Stomach smooth muscle (tissue), 2 donors: ENCODE measurements around the gene TOX2.
A peak's percentile ranks its signal among the peaks of the same experiment; 100 is the strongest.

Source experiments
- H3K27ac ChIP-seq: one replicate; pipeline ENCODE4 v1.7.0; 2013; ENCODE audit warnings: mild to moderate bottlenecking, low read length, inconsistent platforms
- H3K27me3 ChIP-seq, 2 donors: one replicate each; pipeline ENCODE4 v1.7.0; 2013; ENCODE audit warnings: low read length in 2 of 2; ENCODE audit not compliant: insufficient read depth in 2 of 2, control insufficient read depth in 1 of 2
- H3K36me3 ChIP-seq, 2 donors: one replicate each; pipeline ENCODE4 v1.7.0; 2013; ENCODE audit warnings: low read length in 2 of 2; ENCODE audit not compliant: control insufficient read depth in 2 of 2, insufficient read depth in 2 of 2
- H3K4me1 ChIP-seq: one replicate; pipeline ENCODE4 v1.7.0; 2013; ENCODE audit warnings: low read length; ENCODE audit not compliant: control insufficient read depth, insufficient read depth
- H3K4me3 ChIP-seq, 2 donors: one replicate each; pipeline ENCODE4 v1.7.0; 2013; ENCODE audit warnings: low read length in 2 of 2
- H3K9ac ChIP-seq, 2 donors: one replicate each; pipeline ENCODE4 v1.7.0; 2013; ENCODE audit warnings: low read length in 2 of 2, mild to moderate bottlenecking in 1 of 2
- H3K9me3 ChIP-seq, 2 donors: one replicate each; pipeline ENCODE4 v1.7.0; 2013; ENCODE audit warnings: low read length in 2 of 2; ENCODE audit not compliant: control insufficient read depth in 2 of 2
- donor health status: healthy.
- donor health status: Pancreatic carcinoma.

TOX2 gene

GRCh38 chr20:44109951-44110361 lies 195.3 kb downstream of the TOX2 start:
- Histone ChIP-seq H3K36me3 (peaks cover 11 to 19% of the 10 kb centered on the region in 2 donors), H3K27me3 (no peaks in the 10 kb centered on the region)

DNA sequence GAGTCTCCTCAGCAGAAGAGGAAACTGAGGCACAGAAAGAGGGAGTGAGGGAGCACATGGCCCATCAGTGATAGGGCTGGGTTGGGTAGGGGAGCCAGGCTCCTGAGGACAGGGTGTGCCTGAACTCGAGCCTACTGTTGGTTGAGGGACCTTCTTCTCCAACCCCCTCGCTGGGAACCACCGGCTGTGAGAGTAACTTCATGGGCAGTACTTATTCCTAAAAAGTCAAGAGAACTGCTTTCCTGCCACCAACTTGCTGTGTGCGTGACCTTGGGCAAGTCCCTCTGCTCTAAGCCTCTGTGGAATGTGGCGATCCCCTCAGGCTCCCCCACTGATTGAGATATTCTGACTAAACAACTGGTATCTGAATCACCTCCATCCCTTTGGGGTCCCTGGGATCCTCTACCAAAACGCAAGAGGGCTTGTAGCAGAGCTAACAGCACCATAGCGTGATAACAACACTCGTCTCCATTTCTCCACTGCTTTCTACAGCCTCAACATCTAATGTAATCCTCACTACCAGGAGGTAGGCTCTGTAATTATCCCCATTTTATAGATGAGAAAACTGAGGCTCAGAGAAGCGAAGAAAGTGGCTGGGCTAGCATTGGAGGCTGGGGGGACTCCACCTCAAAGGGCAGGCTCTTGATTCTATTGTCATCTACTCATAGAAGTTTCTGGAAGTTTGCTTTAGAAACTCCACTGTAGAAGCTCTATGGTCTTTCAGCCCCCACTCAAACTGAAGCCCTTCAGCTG lies 196.3 kb downstream of the TOX2 start:
- peaks cover 7 to 8% of the 10 kb centered on the region in 2 donors for H3K9me3 ChIP-seq
- H3K4me3 ChIP-seq = no peak overlapping the region
- peak overlapping the region; percentile 62 for H3K27ac ChIP-seq
- H3K36me3 ChIP-seq = peaks cover 11 to 20% of the 10 kb centered on the region in 2 donors
- peaks cover 49% of the 10 kb centered on the region for H3K4me1 ChIP-seq
- no peak overlapping the region for H3K9ac ChIP-seq
- H3K27me3 ChIP-seq = no peaks in the 10 kb centered on the region

More at GRCh38 chr20:44109951-44110361, 195.3 kb downstream of the TOX2 start:
- H3K9ac ChIP-seq = no peak overlapping the region
- H3K4me1 ChIP-seq = peaks cover 44% of the 10 kb centered on the region
- no peak overlapping the region for H3K4me3 ChIP-seq
- H3K27ac ChIP-seq = no peak overlapping the region
- H3K9me3 ChIP-seq = peaks cover 7 to 8% of the 10 kb centered on the region in 2 donors

DNA sequence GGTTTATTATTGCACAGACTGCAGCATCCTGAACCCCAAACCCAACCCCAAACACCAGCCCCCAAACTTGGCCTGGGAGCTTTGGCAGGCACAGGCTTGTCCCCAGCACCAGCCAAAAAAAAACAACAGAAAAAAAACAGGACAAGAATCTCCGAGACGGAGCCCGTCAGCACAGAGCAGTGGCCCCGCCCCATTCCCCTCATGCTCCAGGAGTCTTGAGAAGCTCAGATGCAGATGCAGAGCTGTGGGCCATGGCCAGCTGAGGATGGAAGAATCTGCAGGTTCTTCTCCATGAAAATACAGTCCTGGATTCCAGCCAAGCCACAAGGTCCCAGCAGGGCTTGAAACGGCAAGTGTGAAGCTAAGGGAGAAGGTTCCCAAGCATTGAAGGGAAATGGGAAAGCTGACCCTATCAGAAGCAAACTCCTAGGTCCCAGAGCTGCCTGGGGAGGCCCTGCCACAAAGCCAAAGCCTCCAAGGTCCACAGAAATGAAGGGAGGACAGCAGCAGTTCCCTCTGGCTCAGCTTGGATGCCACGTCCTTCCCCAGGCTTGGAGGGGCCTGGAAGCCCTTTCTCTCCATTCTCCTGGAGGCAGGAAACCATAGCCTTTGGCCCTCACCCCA lies 197.2 kb downstream of the TOX2 start:
- Histone ChIP-seq H3K4me1 (peaks cover 53% of the 10 kb centered on the region), H3K27ac (peak overlapping the region; percentile 62), H3K27me3 (no peaks in the 10 kb centered on the region), H3K9ac (no peak overlapping the region), H3K9me3 (peaks cover 7 to 8% of the 10 kb centered on the region in 2 donors), H3K4me3 (peak overlapping the region in 1 of 2 donors; percentile 8), H3K36me3 (peaks cover 11 to 20% of the 10 kb centered on the region in 2 donors)

GRCh38 chr20:44112456-44112855 lies 197.8 kb downstream of the TOX2 start:
- H3K4me1 ChIP-seq = peaks cover 58% of the 10 kb centered on the region
- H3K9me3 ChIP-seq = peaks cover 7 to 8% of the 10 kb centered on the region in 2 donors
- no peak overlapping the region for H3K9ac ChIP-seq
- H3K27me3 ChIP-seq = no peaks in the 10 kb centered on the region
- H3K4me3 ChIP-seq = no peak overlapping the region
- H3K36me3 ChIP-seq = peaks cover 12 to 20% of the 10 kb centered on the region in 2 donors
- H3K27ac ChIP-seq = peak overlapping the region; percentile 62

DNA sequence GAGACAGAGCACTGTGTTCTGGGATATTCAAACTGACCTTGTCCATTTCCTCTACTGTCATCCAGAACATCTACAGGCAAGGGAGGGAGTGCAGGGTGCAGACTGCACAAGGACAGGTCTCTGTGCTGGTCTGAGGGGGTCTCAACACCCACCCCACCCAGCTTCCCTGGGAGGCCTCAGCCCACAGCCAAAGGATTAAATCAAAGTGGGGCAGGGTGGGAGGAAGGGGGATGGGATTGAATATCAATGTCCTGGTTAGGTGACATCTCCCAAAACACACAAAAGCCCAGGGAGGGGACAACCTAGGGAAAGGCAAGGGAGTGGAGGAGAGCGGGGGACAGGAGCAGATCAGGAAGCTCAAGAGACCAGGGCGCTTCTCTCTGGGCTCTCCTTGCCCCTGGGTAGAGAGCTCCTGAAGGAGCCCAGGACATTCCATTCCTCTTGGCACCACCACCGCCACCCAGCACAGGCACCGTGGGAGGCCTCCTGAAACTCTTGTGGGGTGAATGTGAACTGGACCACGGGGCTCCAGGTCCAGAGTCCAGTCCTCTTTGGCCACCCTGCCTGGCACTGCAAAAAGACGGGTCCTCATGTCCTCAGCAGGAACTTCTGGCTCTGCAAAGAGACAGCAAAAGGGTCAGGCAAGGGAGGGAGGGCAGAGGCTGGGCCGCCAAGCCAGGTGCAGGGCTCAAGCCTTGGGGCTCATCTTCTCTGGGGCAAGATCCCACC lies 198.4 kb downstream of the TOX2 start:
- H3K9me3 ChIP-seq = peaks cover 3 to 4% of the 10 kb centered on the region in 2 donors
- peak overlapping the region; percentile 62 for H3K27ac ChIP-seq
- no peaks in the 10 kb centered on the region for H3K27me3 ChIP-seq
- no peak overlapping the region for H3K4me3 ChIP-seq
- no peak overlapping the region for H3K9ac ChIP-seq
- peaks cover 18 to 20% of the 10 kb centered on the region in 2 donors for H3K36me3 ChIP-seq
- H3K4me1 ChIP-seq = peaks cover 64% of the 10 kb centered on the region

- H3K36me3 ChIP-seq = peaks cover 14 to 18% of the 10 kb centered on the region in 2 donors
- H3K9ac ChIP-seq = peak overlapping the region in 1 of 2 donors; percentile 29
- peak overlapping the region; percentile 62 for H3K27ac ChIP-seq
- H3K4me1 ChIP-seq = peaks cover 67% of the 10 kb centered on the region
- H3K9me3 ChIP-seq = no peaks in the 10 kb centered on the region
- no peak overlapping the region for H3K4me3 ChIP-seq
- H3K27me3 ChIP-seq = no peaks in the 10 kb centered on the region
These were observed 199.1 kb downstream of the TOX2 start for GRCh38 chr20:44113618-44114376.

DNA sequence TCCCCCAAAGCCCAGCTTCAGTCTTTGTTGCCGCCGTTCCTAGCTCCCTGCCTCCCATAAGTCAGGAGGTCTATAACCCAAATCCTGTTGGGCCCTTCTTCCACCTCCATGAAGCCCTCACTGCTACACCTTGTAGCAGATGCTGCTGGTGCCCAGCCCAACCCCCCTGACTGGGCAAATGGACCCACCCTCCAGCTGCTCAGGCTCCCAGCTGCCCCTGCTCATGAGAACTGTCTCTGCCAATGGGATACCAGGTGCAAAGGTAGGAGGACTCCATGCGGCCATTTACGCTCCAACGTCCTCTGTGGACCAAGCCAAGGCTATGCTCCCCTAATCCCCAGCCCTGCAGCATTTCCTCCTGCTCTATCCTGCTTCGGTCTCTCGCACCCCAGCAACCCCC lies 200.5 kb downstream of the TOX2 start:
- no peak overlapping the region for H3K4me3 ChIP-seq
- H3K27ac ChIP-seq = peak overlapping the region; percentile 62
- no peak overlapping the region for H3K9ac ChIP-seq
- no peaks in the 10 kb centered on the region for H3K9me3 ChIP-seq
- H3K27me3 ChIP-seq = no peaks in the 10 kb centered on the region
- H3K36me3 ChIP-seq = peaks cover 10 to 13% of the 10 kb centered on the region in 2 donors
- H3K4me1 ChIP-seq = peaks cover 68% of the 10 kb centered on the region

- Histone ChIP-seq H3K27me3 (no peaks in the 10 kb centered on the region), H3K27ac (peak overlapping the region; percentile 62), H3K4me1 (peaks cover 70% of the 10 kb centered on the region), H3K36me3 (peaks cover 10 to 13% of the 10 kb centered on the region in 2 donors), H3K9me3 (no peaks in the 10 kb centered on the region), H3K4me3 (peak overlapping the region in 1 of 2 donors; percentile 15), H3K9ac (peak overlapping the region in 1 of 2 donors; percentile 13)
These were observed 201.4 kb downstream of the TOX2 start for GRCh38 chr20:44115762-44116644.

DNA sequence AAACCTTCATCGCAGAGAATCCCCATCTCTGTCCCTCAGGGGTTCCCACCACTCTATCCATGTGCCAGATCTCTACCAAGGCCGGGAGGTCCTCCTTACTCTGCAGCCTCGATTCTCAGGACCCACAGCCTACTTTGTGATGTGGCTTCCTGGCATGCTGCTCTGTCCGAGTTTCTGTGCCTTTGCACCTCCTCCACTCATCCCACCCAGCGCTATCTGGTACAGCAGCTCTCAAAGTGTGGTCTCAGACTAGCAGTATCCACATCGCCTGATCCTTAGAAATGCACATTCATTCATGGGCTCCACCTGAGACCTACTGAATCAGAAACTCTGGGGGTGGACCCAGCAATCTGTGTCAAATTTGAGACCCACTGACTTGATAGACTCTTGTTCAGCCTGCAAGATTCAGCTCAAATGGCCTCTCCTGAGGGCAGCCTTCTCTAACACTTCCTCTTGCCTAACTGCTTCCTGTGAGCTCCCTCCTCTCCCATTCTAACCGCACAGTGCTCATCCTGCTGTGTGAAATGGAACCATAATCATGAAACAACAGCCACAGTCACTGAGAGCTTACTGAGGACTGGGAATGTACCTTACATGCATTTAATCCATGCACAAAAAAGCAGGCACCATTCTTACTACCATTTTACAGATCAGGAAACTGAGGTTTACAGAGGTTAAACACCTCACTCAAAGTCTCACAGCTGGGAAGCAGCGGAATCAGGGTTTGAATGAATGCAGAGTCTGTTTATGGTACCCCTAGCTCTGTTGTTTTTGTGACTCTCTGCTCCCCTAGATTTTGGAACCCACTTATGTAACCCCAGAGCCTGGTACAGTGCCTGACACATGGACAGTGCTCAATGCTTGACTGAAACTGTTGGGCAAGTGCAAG lies 202.9 kb downstream of the TOX2 start:
- H3K9me3 ChIP-seq = no peaks in the 10 kb centered on the region
- peak overlapping the region; percentile 55 for H3K27ac ChIP-seq

More for the DNA sequence above, 202.9 kb downstream of the TOX2 start:
- H3K9ac ChIP-seq = no peak overlapping the region
- peaks cover 9 to 13% of the 10 kb centered on the region in 2 donors for H3K36me3 ChIP-seq
- peaks cover 70% of the 10 kb centered on the region for H3K4me1 ChIP-seq
- H3K4me3 ChIP-seq = no peak overlapping the region
- H3K27me3 ChIP-seq = no peaks in the 10 kb centered on the region
